IPS DF 6.9 (cell line): ENCODE results near the gene FECH.

ENCODE experiments used
- DNase-seq: peaks from one replicate; pipeline ENCODE4 v3.0.0-alpha.2; 2013; ENCODE audit warnings: low read depth, low spot score
- H3K27ac ChIP-seq: one replicate; pipeline ENCODE4 v1.5.1; 2013; ENCODE audit warnings: low read length, control low read depth
- H3K27me3 ChIP-seq: 2 replicates; pipeline ENCODE4 v1.6.1; 2013; ENCODE audit warnings: mild to moderate bottlenecking, low read length; ENCODE audit not compliant: control insufficient read depth, insufficient read depth
- H3K36me3 ChIP-seq: 2 replicates; pipeline ENCODE4 v1.6.1; 2013; ENCODE audit warnings: low read length; ENCODE audit not compliant: control insufficient read depth, insufficient read depth
- H3K4me1 ChIP-seq: 2 replicates; pipeline ENCODE4 v1.6.1; 2013; ENCODE audit warnings: low read length; ENCODE audit not compliant: control insufficient read depth, insufficient read depth
- H3K4me3 ChIP-seq: 2 replicates; pipeline ENCODE4 v1.5.1; 2013; ENCODE audit warnings: mild to moderate bottlenecking, low read length
- H3K9me3 ChIP-seq: 2 replicates; pipeline ENCODE4 v1.6.1; 2013; ENCODE audit warnings: low read length, inconsistent platforms; ENCODE audit not compliant: control insufficient read depth, insufficient read depth
- WGBS: extraction: QIAGEN DNeasy Blood & Tissue Kit; methylation state at CpG from one replicate; pipeline ENCODE4 v1.1.7; 2013; ENCODE audit warnings: mixed read lengths, missing lambda C conversion rate; ENCODE audit not compliant: insufficient read length, insufficient coverage; 5-methylcytosine and 5-hydroxymethylcytosine counted together

Gene FECH

GRCh38 chr18:57581301-57581934 is 5.1 kb downstream of the FECH start:
- no peaks in the 10 kb centered on the region for H3K9me3 ChIP-seq

GRCh38 chr18:57579934-57580333 is 6.6 kb downstream of the FECH start:
- WGBS = no CpG with 5 or more reads among the region's 5 CpGs
- DNase-seq = no peak
- Histone ChIP-seq H3K9me3 (no peaks in the 10 kb centered on the region), H3K27me3 (no peaks in the 10 kb centered on the region), H3K27ac (no peak overlapping the region), H3K36me3 (no peaks in the 10 kb centered on the region), H3K4me3 (no peak overlapping the region), H3K4me1 (peaks cover 1% of the 10 kb centered on the region; the same call in 1 of the 2 replicates)

More at GRCh38 chr18:57581301-57581934, 5.1 kb downstream of the FECH start:
- H3K36me3 ChIP-seq = no peaks in the 10 kb centered on the region
- no peak for DNase-seq
- H3K27me3 ChIP-seq = no peaks in the 10 kb centered on the region
- H3K4me3 ChIP-seq = no peak overlapping the region
- no CpG with 5 or more reads among the region's 5 CpGs for WGBS
- H3K27ac ChIP-seq = no peak overlapping the region
- peaks cover 1% of the 10 kb centered on the region; the same call in 1 of the 2 replicates for H3K4me1 ChIP-seq

GRCh38 chr18:57576316-57576715 is 10.2 kb downstream of the FECH start:
- Histone ChIP-seq H3K36me3 (no peaks in the 10 kb centered on the region), H3K4me1 (peaks cover 1% of the 10 kb centered on the region; the same call in 1 of the 2 replicates), H3K9me3 (no peaks in the 10 kb centered on the region), H3K4me3 (no peak overlapping the region), H3K27ac (no peak overlapping the region), H3K27me3 (no peaks in the 10 kb centered on the region)
- WGBS = no CpG with 5 or more reads among the region's 6 CpGs
- DNase-seq = no peak

- no peaks in the 10 kb centered on the region for H3K4me1 ChIP-seq
- H3K36me3 ChIP-seq = no peaks in the 10 kb centered on the region; the same call in 1 of the 2 replicates
- H3K4me3 ChIP-seq = no peak overlapping the region
- no peak overlapping the region for H3K27ac ChIP-seq
- DNase-seq = no peak
- H3K27me3 ChIP-seq = no peaks in the 10 kb centered on the region
- no peaks in the 10 kb centered on the region for H3K9me3 ChIP-seq
- WGBS = no CpG with 5 or more reads among the region's 6 CpGs
Observed at GRCh38 chr18:57575542-57575941, 11.0 kb downstream of the FECH start.

GRCh38 chr18:57574866-57575265 is 11.6 kb downstream of the FECH start:
- no peak overlapping the region for H3K27ac ChIP-seq
- no peak overlapping the region for H3K4me3 ChIP-seq
- H3K4me1 ChIP-seq = no peaks in the 10 kb centered on the region
- no CpG with 5 or more reads among the region's 4 CpGs for WGBS
- no peaks in the 10 kb centered on the region for H3K27me3 ChIP-seq
- no peak for DNase-seq
- H3K9me3 ChIP-seq = no peaks in the 10 kb centered on the region
- H3K36me3 ChIP-seq = no peaks in the 10 kb centered on the region; the same call in 1 of the 2 replicates

- no CpG with 5 or more reads among the region's 4 CpGs for WGBS
- Histone ChIP-seq H3K27ac (no peak overlapping the region), H3K36me3 (no peaks in the 10 kb centered on the region; the same call in 1 of the 2 replicates), H3K27me3 (no peaks in the 10 kb centered on the region), H3K9me3 (no peaks in the 10 kb centered on the region), H3K4me1 (no peaks in the 10 kb centered on the region), H3K4me3 (no peak overlapping the region)
- no peak for DNase-seq
Observed at GRCh38 chr18:57570162-57570561, 16.3 kb downstream of the FECH start.

- no peaks in the 10 kb centered on the region for H3K27me3 ChIP-seq
- DNase-seq = no peak
- no peak overlapping the region for H3K27ac ChIP-seq
- H3K36me3 ChIP-seq = no peaks in the 10 kb centered on the region; the same call in 1 of the 2 replicates
- no peaks in the 10 kb centered on the region for H3K9me3 ChIP-seq
- no peak overlapping the region for H3K4me3 ChIP-seq
- WGBS = no CpG with 5 or more reads among the region's 2 CpGs
- H3K4me1 ChIP-seq = no peaks in the 10 kb centered on the region
Observed at GRCh38 chr18:57569133-57569532, 17.4 kb downstream of the FECH start.

- WGBS = no CpG with 5 or more reads among the region's 4 CpGs
- no peak overlapping the region for H3K4me3 ChIP-seq
Observed at GRCh38 chr18:57561728-57562423, 24.6 kb downstream of the FECH start.

GRCh38 chr18:57561261-57561660 is 25.2 kb downstream of the FECH start:
- whole genome bisulfite sequencing = no CpG with 5 or more reads among the region's 6 CpGs
- no peaks in the 10 kb centered on the region for H3K36me3 ChIP-seq
- H3K4me1 ChIP-seq = no peaks in the 10 kb centered on the region; the same call in 1 of the 2 replicates
- H3K4me3 ChIP-seq = no peak overlapping the region
- no peak overlapping the region for H3K27ac ChIP-seq
- DNase-seq = no peak
- no peaks in the 10 kb centered on the region for H3K27me3 ChIP-seq
- no peaks in the 10 kb centered on the region for H3K9me3 ChIP-seq

More at GRCh38 chr18:57561728-57562423, 24.6 kb downstream of the FECH start:
- Histone ChIP-seq H3K27ac (no peak overlapping the region), H3K4me1 (no peaks in the 10 kb centered on the region; the same call in 1 of the 2 replicates), H3K9me3 (no peaks in the 10 kb centered on the region), H3K36me3 (no peaks in the 10 kb centered on the region), H3K27me3 (no peaks in the 10 kb centered on the region)
- DNase-seq = peak; percentile 48

- DNase-seq = no peak
- H3K27ac ChIP-seq = no peak overlapping the region
- H3K9me3 ChIP-seq = no peaks in the 10 kb centered on the region
- no CpG with 5 or more reads among the region's 6 CpGs for WGBS
- H3K4me3 ChIP-seq = no peak overlapping the region
- H3K36me3 ChIP-seq = no peaks in the 10 kb centered on the region
- H3K27me3 ChIP-seq = no peaks in the 10 kb centered on the region
- H3K4me1 ChIP-seq = no peaks in the 10 kb centered on the region; the same call in 1 of the 2 replicates
Observed at GRCh38 chr18:57559314-57559713, 27.2 kb downstream of the FECH start.
